IMR-90 (cell line): ENCODE measurements around the gene SMIM22. TPM values are rescaled to one million over a fixed set of nuclear protein-coding genes. Genes with fewer than 3 reads are reported as not detected.

ENCODE experiments used
- ATAC-seq: fragments of 200-7000 bp; cut with Tn5 transposase; 2 replicates; pipeline ENCODE4 v1.9.1; 2020; ENCODE audit warnings: low read depth, mild to moderate bottlenecking, moderate library complexity
- BruUV-seq: library from RNA; stranded (reverse); fragments of 400-500 nt; replicated peaks from 2 replicates; lab custom pipeline; 2021; lab: Mats Ljungman, UMichigan
- CTCF ChIA-PET: fragments of 300-600 bp; formaldehyde crosslinking; extraction: SDS; loops from one replicate; lab custom pipeline; 2021; ENCODE audit warnings: antibody characterized with exemption; lab: Yijun Ruan, JAX
- POLR2A ChIA-PET: fragments of 300-600 bp; sonication (Branson Sonifier 250); formaldehyde crosslinking; loops from one replicate; lab custom pipeline; 2022; ENCODE audit warnings: antibody characterized with exemption; ENCODE audit not compliant: unreplicated experiment; lab: Charles Lee
- DNase-seq: peaks from one replicate; pipeline ENCODE4 v3.0.0; 2013
- H2AFZ ChIP-seq: replicated peaks from 2 replicates; pipeline ENCODE3; 2013; ENCODE audit warnings: low read length, mild to moderate bottlenecking; ENCODE audit not compliant: poor library complexity
- H2AK5ac ChIP-seq: 2 replicates; pipeline ENCODE4 v1.6.1; 2013; ENCODE audit warnings: low read depth, low read length, inconsistent platforms
- H2AK9ac ChIP-seq: replicated peaks from 2 replicates; pipeline ENCODE3; 2013; ENCODE audit warnings: mild to moderate bottlenecking, low read depth, low read length, moderate library complexity; ENCODE audit not compliant: poor library complexity
- H2BK120ac ChIP-seq: 2 replicates; pipeline ENCODE4 v1.6.1; 2013; ENCODE audit warnings: low read depth, low read length, inconsistent platforms
- H2BK15ac ChIP-seq: 3 replicates; pipeline ENCODE4 v1.6.1; 2013; ENCODE audit warnings: low read depth, low read length, inconsistent platforms
- H2BK20ac ChIP-seq: 2 replicates; pipeline ENCODE4 v1.6.1; 2013; ENCODE audit warnings: low read depth, mild to moderate bottlenecking, inconsistent platforms, low read length, moderate library complexity
- H2BK5ac ChIP-seq: 2 replicates; pipeline ENCODE4 v1.6.1; 2013; ENCODE audit warnings: mild to moderate bottlenecking, low read depth, low read length, inconsistent platforms; ENCODE audit not compliant: poor library complexity, severe bottlenecking
- H3K14ac ChIP-seq: replicated peaks from 2 replicates; pipeline ENCODE4 v1.6.1; 2013; ENCODE audit warnings: low read depth, low read length, inconsistent platforms
- H3K18ac ChIP-seq: 2 replicates; pipeline ENCODE4 v1.6.1; 2013; ENCODE audit warnings: low read depth, low read length, control low read depth
- H3K23ac ChIP-seq: 2 replicates; pipeline ENCODE4 v1.6.1; 2013; ENCODE audit warnings: low read depth, low read length, inconsistent platforms
- H3K27ac ChIP-seq: 2 replicates; pipeline ENCODE4 v1.5.1; 2013; ENCODE audit warnings: mild to moderate bottlenecking, control low read depth, low read length; ENCODE audit not compliant: insufficient read depth
- H3K27me3 ChIP-seq: 2 replicates; pipeline ENCODE4 v1.6.1; 2013; ENCODE audit warnings: low read length; ENCODE audit not compliant: control insufficient read depth, insufficient read depth
- H3K36me3 ChIP-seq: 2 replicates; pipeline ENCODE4 v1.6.1; 2013; ENCODE audit warnings: low read length, mixed read lengths; ENCODE audit not compliant: control insufficient read depth, insufficient read depth
- H3K4ac ChIP-seq: 2 replicates; pipeline ENCODE4 v1.6.1; 2013; ENCODE audit warnings: low read depth, low read length, inconsistent platforms
- H3K4me1 ChIP-seq: 2 replicates; pipeline ENCODE4 v1.6.1; 2013; ENCODE audit warnings: low read length, mixed read lengths; ENCODE audit not compliant: control insufficient read depth, insufficient read depth
- H3K4me2 ChIP-seq: 2 replicates; pipeline ENCODE4 v1.6.1; 2013; ENCODE audit warnings: low read depth, mild to moderate bottlenecking, control low read depth, low read length, moderate library complexity
- H3K4me3 ChIP-seq: 2 replicates; pipeline ENCODE4 v1.5.1; 2013; ENCODE audit warnings: low read depth, mild to moderate bottlenecking, control low read depth, low read length, moderate library complexity; ENCODE audit not compliant: insufficient read depth
- H3K56ac ChIP-seq: 2 replicates; pipeline ENCODE4 v1.6.1; 2013; ENCODE audit warnings: low read length, inconsistent platforms; ENCODE audit not compliant: insufficient read depth; ENCODE audit errors: extremely low read depth
- H3K79me1 ChIP-seq, 2 experiments: 2 replicates each; pipeline ENCODE4 v1.6.1; 2013; ENCODE audit warnings: low read length in 2 of 2, inconsistent platforms in 1 of 2, low read depth in 1 of 2
- H3K9ac ChIP-seq: 2 replicates; pipeline ENCODE4 v1.6.1; 2013; ENCODE audit warnings: low read depth, low read length, control low read depth
- H3K9me1 ChIP-seq: 2 replicates; pipeline ENCODE4 v1.6.1; 2013; ENCODE audit warnings: low read length, inconsistent platforms; ENCODE audit not compliant: insufficient read depth
- H3K9me3 ChIP-seq: 2 replicates; pipeline ENCODE4 v1.6.1; 2013; ENCODE audit warnings: low read length; ENCODE audit not compliant: control insufficient read depth, insufficient read depth
- H4K20me1 ChIP-seq: 2 replicates; pipeline ENCODE4 v1.6.1; 2013; ENCODE audit warnings: low read length, inconsistent platforms; ENCODE audit not compliant: insufficient read depth
- H4K5ac ChIP-seq: 2 replicates; pipeline ENCODE4 v1.6.1; 2013; ENCODE audit warnings: mild to moderate bottlenecking, low read depth, low read length, control low read depth
- H4K8ac ChIP-seq, 2 experiments: 2 replicates each; pipeline ENCODE4 v1.6.1; 2013; ENCODE audit warnings: low read depth in 2 of 2, low read length in 2 of 2, control low read depth in 1 of 2, inconsistent platforms in 1 of 2
- H4K91ac ChIP-seq: 2 replicates; pipeline ENCODE4 v1.6.1; 2013; ENCODE audit warnings: low read depth, low read length, inconsistent platforms; ENCODE audit not compliant: insufficient read depth
- CHD1 ChIP-seq: IDR thresholded peaks from 2 replicates; pipeline ENCODE4 v1.6.1; 2012; ENCODE audit warnings: low read depth, low read length, improper control_type of control experiment
- FOS ChIP-seq: fragments of 150-350 bp; IDR thresholded peaks from 2 replicates; pipeline ENCODE4 v1.6.1; 2016; ENCODE audit warnings: low read depth, low read length
- MAZ ChIP-seq: IDR thresholded peaks from 2 replicates; pipeline ENCODE4 v1.6.1; 2012; ENCODE audit warnings: low read depth, mild to moderate bottlenecking, low read length, improper control_type of control experiment, moderate library complexity, borderline replicate concordance
- NFE2L2 ChIP-seq: fragments of 150-350 bp; IDR thresholded peaks from 2 replicates; pipeline ENCODE4 v1.6.1; 2016; ENCODE audit warnings: low read depth, mild to moderate bottlenecking, low read length
- POLR2A ChIP-seq: IDR thresholded peaks from 2 replicates; pipeline ENCODE4 v1.6.1; 2012; ENCODE audit warnings: mild to moderate bottlenecking, low read depth, low read length
- RAD21 ChIP-seq: IDR thresholded peaks from 2 replicates; pipeline ENCODE4 v1.6.1; 2012; ENCODE audit warnings: low read length, improper control_type of control experiment
- RCOR1 ChIP-seq: IDR thresholded peaks from 2 replicates; pipeline ENCODE4 v1.6.1; 2012; ENCODE audit warnings: mild to moderate bottlenecking, low read length, improper control_type of control experiment; ENCODE audit not compliant: insufficient replicate concordance
- RFX5 ChIP-seq: IDR thresholded peaks from 2 replicates; pipeline ENCODE4 v1.8.0; 2012; ENCODE audit warnings: low read depth, mild to moderate bottlenecking, low read length, moderate library complexity
- SMC3 ChIP-seq: fragments of 150-350 bp; IDR thresholded peaks from 2 replicates; pipeline ENCODE4 v1.6.1; 2016; ENCODE audit warnings: low read depth, mild to moderate bottlenecking, antibody characterized with exemption, low read length, moderate library complexity
- WGBS, 2 experiments: methylation state at CpG; one replicate each; pipeline versions ENCODE4 v1.1.5 to v1.1.7; 2013; ENCODE audit warnings: missing lambda C conversion rate in 2 of 2; ENCODE audit not compliant: insufficient read length in 1 of 2; ENCODE audit errors: extremely low coverage in 2 of 2; 5-methylcytosine and 5-hydroxymethylcytosine counted together
- dilution Hi-C: fragments of 300-500 bp; cut with HindIII; formaldehyde crosslinking; loops from one replicate; pipeline ENCODE4 v1.14.3; 2018; ENCODE audit warnings: low sequenced_read_pairs; ENCODE audit not compliant: unreplicated experiment
- in situ Hi-C: fragments of 300-500 bp; cut with MboI; formaldehyde crosslinking; loops from 3 replicates; pipeline ENCODE4 v1.14.3; 2019; ENCODE audit warnings: low sequenced_read_pairs, inconsistent platforms, mixed read lengths
- intact Hi-C: fragments of 100-400 bp; cut with micrococcal nuclease; formaldehyde crosslinking; loops from 2 replicates; pipeline ENCODE4 v1.10.0; 2022
- polyA plus RNA-seq, 3 experiments: library from polyadenylated mRNA; depleted of rRNA; stranded (reverse); fragments of >200 nt; gene quantifications; 2 replicates each; pipeline ENCODE4 v1.2.3, GENCODE V29; 2012; ENCODE audit warnings: low replicate concordance in 1 of 3
- total RNA-seq: library from RNA; depleted of rRNA; stranded (reverse); fragments of >200 nt; gene quantifications from 2 replicates; pipeline ENCODE4 v1.2.3, GENCODE V29; 2012
- TF ChIP-seq, protein P1 (sequence below): conservative IDR thresholded peaks from 2 replicates; pipeline ENCODE4 v1.5.1; 2012; ENCODE audit warnings: mild to moderate bottlenecking, low read depth, low read length, improper control_type of control experiment
- TF ChIP-seq, protein P2 (sequence below): fragments of 150-350 bp; IDR thresholded peaks from 2 replicates; pipeline ENCODE4 v1.6.1; 2017; ENCODE audit warnings: mild to moderate bottlenecking, antibody characterized with exemption, low read length, low read depth

SMIM22 gene
- total and polyA plus RNA-seq, 2 of the 4 experiments (the other 2 are of a cell fraction): not detected

DNA sequence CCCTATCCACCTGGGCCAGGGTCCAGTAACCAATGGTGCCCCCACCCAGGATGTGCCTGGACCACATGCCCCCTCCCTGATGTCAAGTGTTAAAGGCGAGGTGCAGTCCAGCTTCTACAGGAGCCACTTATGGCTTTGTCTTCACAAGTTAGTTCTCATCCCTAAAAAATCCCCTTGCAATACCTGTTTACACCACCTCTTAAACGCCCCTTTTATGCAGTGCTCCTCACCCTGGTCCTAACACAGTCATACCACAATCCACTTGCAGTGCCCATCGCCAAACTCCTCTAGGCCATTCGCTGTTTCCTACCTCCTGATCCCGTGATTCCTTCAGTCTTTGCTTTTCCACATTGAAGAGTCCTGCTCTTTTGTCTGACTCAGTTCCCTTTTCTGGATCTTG, 44.8 kb downstream of the SMIM22 start:
- dilution Hi-C loops: no loop called here
- H3K4me3 ChIP-seq: no peak overlapping the region
- H3K4me1 ChIP-seq: no peaks in the 10 kb centered on the region
- no peak overlapping the region for H2AK5ac ChIP-seq
- TF ChIP-seq MAZ (no peak), RFX5 (no peak), NFE2L2 (no peak), RAD21 (no peak), POLR2A (no peak), FOS (no peak), RCOR1 (no peak), SMC3 (no peak), CHD1 (no peak)
- TF ChIP-seq, protein P1, sequence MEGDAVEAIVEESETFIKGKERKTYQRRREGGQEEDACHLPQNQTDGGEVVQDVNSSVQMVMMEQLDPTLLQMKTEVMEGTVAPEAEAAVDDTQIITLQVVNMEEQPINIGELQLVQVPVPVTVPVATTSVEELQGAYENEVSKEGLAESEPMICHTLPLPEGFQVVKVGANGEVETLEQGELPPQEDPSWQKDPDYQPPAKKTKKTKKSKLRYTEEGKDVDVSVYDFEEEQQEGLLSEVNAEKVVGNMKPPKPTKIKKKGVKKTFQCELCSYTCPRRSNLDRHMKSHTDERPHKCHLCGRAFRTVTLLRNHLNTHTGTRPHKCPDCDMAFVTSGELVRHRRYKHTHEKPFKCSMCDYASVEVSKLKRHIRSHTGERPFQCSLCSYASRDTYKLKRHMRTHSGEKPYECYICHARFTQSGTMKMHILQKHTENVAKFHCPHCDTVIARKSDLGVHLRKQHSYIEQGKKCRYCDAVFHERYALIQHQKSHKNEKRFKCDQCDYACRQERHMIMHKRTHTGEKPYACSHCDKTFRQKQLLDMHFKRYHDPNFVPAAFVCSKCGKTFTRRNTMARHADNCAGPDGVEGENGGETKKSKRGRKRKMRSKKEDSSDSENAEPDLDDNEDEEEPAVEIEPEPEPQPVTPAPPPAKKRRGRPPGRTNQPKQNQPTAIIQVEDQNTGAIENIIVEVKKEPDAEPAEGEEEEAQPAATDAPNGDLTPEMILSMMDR: no peak
- TF ChIP-seq, protein P2, sequence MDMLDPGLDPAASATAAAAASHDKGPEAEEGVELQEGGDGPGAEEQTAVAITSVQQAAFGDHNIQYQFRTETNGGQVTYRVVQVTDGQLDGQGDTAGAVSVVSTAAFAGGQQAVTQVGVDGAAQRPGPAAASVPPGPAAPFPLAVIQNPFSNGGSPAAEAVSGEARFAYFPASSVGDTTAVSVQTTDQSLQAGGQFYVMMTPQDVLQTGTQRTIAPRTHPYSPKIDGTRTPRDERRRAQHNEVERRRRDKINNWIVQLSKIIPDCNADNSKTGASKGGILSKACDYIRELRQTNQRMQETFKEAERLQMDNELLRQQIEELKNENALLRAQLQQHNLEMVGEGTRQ: no peak
- no peak overlapping the region for H4K8ac ChIP-seq
- H4K20me1 ChIP-seq: peaks cover 10% of the 10 kb centered on the region
- H3K23ac ChIP-seq: no peak overlapping the region
- CTCF ChIA-PET: no interaction called here
- DNase-seq (no peak), ATAC-seq (no peak)
- H3K36me3 ChIP-seq: peaks cover 56% of the 10 kb centered on the region
- H2AK9ac ChIP-seq: no peak overlapping the region
- H3K4ac ChIP-seq: no peak overlapping the region
- no peak overlapping the region for H3K4me2 ChIP-seq
- H3K9ac ChIP-seq: no peak overlapping the region
- POLR2A ChIA-PET: no interaction called here
- no peak overlapping the region for H2AFZ ChIP-seq
- H2BK5ac ChIP-seq: no peak overlapping the region
- H2BK15ac ChIP-seq: no peak overlapping the region
- no peak overlapping the region for H3K18ac ChIP-seq
- H2BK20ac ChIP-seq: no peak overlapping the region
- H4K91ac ChIP-seq: no peak overlapping the region
- H2BK120ac ChIP-seq: no peak overlapping the region
- no peak overlapping the region for H4K5ac ChIP-seq
- 84% methylated on average over 4 of the region's 5 CpGs; no CpG with 5 or more reads in 1 of the 2 experiments for WGBS, 2 experiments
- no peak overlapping the region for H3K27ac ChIP-seq
- H3K27me3 ChIP-seq: no peaks in the 10 kb centered on the region
- H3K9me3 ChIP-seq: no peaks in the 10 kb centered on the region
- H3K56ac ChIP-seq: no peak overlapping the region
- H3K9me1 ChIP-seq: no peaks in the 10 kb centered on the region
- in situ Hi-C loops: no loop called here
- intact Hi-C loops: no loop called here
- H3K79me1 ChIP-seq: peaks cover 30 to 43% of the 10 kb centered on the region in 2 experiments
- BruUV-seq: no TSS peak
- no peak overlapping the region for H3K14ac ChIP-seq
